NB4 (cell line): ENCODE measurements around the gene CYP4F2.

Experiments
- POLR2A ChIP-seq: IDR thresholded peaks from 2 replicates; pipeline ENCODE4 v1.6.1; 2011; ENCODE audit warnings: mild to moderate bottlenecking; ENCODE audit not compliant: insufficient read length; ENCODE audit errors: extremely low read depth
- TF ChIP-seq, protein P1 (sequence below): IDR thresholded peaks from one replicate; pipeline ENCODE4 v1.5.1; 2012; ENCODE audit warnings: low read depth, low read length

DNA sequence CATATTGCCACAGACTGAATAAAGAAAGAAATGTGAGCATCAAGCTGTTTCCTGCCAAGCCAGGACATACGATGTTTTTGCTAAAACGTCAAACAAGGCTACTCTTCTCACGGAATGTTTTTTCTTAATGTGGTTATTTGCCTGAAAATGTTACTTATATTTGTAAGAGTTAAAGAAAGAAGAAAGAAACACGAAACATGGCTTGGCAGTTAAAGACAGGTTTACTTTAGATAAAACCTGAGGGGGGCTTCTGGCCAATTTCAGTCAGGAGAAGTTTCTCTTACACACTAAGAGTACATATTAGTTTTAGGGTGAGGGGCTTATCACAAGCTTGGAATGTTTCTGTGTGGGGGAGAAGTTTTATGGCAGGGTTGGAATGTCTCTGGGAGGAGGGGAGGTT is 46.5 kb upstream of the CYP4F2 start:
- TF ChIP-seq, protein P1, sequence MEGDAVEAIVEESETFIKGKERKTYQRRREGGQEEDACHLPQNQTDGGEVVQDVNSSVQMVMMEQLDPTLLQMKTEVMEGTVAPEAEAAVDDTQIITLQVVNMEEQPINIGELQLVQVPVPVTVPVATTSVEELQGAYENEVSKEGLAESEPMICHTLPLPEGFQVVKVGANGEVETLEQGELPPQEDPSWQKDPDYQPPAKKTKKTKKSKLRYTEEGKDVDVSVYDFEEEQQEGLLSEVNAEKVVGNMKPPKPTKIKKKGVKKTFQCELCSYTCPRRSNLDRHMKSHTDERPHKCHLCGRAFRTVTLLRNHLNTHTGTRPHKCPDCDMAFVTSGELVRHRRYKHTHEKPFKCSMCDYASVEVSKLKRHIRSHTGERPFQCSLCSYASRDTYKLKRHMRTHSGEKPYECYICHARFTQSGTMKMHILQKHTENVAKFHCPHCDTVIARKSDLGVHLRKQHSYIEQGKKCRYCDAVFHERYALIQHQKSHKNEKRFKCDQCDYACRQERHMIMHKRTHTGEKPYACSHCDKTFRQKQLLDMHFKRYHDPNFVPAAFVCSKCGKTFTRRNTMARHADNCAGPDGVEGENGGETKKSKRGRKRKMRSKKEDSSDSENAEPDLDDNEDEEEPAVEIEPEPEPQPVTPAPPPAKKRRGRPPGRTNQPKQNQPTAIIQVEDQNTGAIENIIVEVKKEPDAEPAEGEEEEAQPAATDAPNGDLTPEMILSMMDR, result no peak
- no peak for TF ChIP-seq POLR2A
